ENCODE results near the gene TMEM181.
A peak's percentile ranks its signal among the peaks of the same experiment; 100 is the strongest.

Gene TMEM181

DNA sequence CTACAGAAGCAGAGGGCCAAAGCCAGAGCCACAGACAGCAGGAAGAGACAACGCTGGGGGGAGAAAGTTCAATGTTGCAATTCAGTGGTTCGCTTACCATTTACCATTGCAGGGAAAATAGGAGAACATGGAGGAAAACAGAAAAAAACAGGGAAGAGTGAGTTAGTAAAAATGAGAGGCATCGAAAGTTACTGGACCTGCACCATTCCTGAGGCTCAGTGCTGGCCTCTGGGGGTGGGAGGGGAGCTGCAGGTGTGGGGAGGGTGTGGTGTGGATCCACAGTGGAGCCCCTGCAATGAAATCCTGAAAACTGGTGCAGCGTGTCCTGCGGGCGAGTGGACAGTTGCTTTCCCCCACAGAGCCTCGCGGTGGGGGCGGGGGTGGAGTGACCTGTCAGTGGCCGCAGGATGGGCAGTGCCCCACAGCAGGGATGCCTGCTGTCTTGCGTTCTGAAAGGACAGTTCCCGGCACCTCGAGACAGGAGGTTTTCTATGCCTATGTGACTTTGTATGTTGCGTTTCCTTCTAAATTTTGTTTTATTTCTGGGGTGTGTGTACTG is 5.7 kb downstream of the TMEM181 start:
- DNase-seq, result no peak

DNA sequence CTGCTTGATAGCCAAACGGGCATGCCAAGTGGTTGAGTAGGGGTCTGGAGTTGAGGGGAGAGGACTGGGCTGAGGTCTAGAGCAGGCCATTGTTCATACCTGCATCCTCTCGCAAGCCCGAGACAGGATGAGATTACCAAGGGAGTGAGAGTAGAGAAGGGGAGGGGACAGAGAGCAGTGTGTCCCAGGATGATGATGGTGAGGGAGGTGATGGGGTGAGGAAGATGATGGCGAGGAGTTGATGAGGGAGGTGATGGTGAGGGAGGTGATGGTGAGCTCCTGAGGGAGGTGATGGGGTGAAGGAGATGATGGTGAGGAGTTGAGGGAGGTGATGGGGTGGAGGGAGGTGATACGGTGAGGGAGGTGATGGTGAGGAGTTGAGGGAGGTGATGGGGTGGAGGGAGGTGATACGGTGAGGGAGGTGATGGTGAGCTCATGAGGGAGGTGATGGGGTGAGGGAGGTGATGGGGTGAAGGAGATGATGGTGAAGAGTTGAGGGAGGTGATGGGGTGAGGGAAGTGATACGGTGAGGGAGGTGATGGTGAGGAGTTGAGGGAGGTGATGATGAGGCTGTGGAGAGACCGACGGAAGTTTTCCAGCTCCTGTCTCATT is 6.4 kb downstream of the TMEM181 start:
- no peak for DNase-seq

DNA sequence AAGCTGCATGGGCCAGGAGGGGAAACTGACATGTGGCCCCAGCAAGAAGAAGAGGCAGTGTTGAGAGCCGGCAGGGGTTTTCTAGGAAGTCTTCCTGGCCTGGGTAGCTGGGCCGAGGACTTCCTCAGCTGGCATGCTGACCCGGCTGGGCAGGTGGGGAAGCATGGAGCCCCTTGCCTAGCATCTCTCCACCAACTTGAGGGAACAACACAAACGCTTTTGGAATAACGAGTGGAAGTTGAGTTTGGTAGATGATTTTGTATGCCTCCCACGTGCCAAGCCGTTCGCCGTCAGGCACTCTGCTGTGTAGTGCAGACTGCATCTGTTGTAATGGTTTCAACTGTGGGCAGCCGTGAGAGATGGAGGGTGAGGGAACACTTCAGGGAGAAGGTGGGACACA is 7.3 kb downstream of the TMEM181 start:
- DNase-seq, result no peak

DNA sequence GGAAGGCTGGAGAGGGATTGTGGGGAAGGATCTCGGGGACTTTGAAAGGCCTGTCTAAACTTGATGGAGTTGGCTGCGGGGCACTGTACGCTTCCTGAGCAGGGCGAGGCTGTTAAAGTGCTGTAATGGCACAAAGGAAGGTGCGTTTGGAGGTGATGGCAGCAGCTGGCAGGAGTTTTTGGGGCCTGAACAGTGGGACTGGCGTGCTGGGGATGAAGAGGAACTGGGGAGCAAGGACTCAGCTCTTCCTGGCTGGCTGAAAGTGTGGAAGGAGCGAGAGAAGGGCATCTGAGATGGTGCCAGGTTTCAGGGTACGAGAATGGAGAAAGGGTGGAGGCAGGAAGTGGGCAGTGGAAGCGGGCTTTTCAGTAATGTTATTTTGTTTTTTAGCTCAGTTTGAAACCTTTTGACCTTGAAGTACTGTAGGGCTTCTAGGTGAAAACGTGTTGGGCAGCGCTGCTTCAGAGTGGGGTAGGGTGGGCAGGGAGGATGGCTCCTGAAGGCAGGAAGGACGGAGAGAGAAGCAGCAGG is 8.0 kb downstream of the TMEM181 start:
- DNase-seq, result no peak

DNA sequence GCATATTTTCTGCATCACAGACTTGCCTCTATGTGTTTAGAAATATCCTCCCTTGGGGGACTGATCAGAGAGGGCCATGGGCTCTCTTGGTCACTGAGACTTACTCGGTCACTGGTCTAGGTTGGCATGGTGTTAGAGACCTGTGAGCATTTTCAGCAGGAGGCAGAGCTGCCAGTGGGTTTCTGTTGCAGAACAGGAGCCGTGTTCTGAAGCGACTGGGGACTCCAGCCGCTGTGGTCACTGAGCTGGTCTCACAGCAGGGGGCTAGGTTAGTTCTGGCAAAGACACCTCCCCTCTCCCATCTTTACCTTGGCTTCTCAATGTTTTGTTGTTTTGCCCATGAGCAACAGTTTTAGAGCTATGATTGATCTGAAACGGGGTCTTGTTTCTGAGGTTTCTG is 8.7 kb downstream of the TMEM181 start:
- no peak for DNase-seq

DNA sequence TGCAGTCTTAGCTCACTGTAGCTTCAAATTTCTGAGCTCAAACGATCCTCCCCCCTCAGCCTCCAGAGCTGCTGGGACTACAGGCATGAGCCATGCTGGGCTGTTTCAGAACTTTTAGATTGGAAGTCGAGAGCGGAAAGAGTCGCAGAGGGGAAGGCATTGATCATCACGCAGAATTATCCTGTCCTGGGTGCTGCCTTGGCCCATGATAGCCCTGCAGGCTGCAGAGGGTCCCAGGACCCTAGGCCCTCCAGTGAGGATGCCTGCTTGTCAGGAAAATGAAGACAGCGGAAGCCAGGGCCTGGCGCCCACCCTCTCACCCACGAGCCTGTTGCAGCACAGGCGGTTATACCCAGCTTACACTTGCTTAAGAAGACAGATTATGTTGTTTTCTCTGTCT is 9.1 kb downstream of the TMEM181 start:
- no peak for DNase-seq

DNA sequence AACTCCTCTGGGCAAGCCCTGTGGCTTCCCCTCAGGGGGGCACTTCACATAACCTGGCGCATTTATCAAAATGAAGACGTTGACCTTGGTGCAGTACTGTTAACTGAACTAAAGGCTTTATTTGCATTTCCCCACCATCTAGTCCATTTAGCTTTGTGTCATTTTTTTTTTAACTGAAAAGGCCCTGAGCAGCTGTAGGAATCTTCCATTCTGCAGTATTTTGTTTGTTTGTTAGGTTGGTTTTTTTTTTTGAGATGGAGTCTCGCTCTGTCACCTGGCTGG is 10.7 kb downstream of the TMEM181 start:
- DNase-seq, result no peak

DNA sequence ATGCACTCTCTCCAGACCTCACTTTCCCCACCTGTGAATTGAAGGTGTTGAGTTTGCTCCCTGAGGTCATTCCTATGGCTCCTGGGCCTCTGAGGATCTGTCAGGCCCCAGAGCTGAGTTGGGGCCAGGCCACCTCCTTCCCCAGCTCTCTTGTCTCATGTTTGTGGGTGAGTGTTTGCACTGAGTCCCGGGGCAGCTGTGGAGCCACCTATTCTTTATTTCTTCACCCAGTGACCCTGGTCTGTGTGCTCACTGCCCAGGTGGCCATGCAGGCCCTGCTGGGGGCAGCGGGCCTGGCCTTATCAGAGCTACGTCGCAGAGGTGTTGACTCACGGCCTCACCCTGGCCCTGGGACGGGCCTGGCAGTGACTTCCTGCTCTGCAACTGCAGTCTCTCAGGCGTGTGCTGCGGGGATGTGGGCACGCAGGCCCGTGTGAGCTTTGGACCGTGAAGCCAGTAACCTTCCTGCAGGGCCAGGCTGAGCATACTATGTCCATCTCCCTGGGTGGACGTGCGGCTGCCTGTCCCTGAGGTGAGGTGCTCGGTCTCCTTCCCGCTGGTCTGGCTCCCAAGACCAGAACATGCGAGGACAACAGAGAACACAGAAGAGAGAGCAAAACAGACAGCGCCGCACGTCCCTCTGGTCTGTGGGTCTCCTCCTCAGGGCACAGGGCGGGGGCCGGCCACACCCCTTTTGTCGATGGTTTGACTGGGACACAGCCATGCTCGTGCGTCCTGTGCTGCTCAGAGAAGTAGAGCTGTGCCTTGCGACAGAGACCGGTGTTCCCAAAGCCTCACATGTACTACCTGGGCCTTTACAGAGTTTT is 12.1 kb downstream of the TMEM181 start:
- no peak for DNase-seq

DNA sequence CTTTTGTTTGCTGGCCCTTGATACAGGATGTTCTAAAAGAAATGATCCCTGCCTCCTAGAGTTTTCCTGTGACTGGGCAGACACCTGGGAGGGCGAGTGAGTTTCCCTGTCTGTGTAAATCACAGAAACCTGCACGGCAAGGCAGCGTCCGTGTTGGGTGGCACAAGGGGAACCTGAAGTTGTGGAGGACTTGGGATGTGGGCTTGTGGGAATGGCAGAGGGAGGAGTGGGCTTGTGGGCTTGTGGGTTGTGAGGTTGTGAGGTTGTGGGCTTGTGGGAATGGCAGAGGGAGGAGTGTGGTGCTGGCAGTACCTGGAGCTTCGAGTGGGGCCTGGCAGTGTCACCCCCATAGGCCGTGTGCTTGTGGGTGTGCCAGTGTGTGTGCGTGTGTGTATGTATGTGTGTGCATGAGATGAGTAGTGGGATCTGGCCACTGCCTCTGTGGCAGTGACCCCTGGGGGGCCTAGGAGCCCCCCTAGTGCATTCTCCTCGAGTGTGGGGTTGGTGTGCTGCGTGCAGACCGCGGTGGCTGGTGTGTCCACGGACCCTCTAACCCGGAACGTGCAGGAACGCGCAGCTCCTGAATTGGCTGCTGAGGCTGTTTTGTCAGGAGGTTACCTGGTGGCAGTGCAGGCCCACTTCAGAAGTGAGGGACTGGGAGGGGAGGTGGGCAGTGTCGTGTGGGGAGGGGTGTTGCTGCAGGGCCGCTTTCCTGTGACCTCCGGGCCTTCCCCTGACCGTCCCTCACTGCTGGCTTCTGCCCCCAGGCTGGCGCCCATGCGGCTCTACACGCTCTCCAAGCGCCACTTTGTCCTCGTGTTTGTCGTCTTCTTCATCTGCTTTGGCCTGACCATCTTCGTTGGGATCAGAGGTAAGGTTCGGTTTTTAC is 13.0 kb downstream of the TMEM181 start:
- DNase-seq, result no peak

DNA sequence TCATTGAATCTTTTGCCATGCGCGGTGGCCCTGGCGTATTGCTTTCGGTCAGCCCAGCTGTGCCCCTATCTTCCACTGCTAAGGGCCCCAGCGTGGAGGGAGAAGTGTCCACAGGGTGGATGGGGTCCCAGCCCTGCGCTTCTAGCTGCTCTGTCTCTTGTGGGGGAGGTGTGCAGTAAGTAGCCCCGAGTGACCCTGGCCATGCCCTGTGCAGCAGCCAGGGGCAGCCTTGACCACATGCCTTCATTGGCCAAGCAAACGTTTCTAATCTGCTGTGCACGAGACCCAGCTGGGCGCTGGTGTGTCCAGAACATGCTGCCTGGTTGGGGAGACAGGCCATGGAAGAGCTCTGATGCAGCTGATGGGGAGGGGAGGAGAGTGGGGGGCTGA is 13.6 kb downstream of the TMEM181 start:
- no peak for DNase-seq

DNA sequence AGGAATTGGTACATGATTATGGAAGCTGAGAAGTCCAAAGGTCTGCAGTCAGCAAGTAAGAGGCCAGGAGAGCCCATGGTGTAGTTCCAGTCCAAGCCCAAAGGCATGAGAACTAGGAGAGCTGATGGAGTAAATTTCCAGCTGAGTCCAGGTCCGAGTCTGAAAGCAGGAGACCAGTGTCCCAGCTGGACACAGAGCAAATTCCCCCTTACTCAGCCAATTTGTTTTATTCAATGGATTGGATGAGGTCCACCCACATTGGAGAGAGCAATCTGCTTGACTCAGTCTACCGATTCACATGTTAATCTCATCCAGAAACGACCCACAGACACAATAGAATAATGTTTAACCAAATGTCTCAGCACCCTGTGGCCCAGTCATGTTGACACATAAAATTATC is 14.9 kb downstream of the TMEM181 start:
- DNase-seq, result no peak

DNA sequence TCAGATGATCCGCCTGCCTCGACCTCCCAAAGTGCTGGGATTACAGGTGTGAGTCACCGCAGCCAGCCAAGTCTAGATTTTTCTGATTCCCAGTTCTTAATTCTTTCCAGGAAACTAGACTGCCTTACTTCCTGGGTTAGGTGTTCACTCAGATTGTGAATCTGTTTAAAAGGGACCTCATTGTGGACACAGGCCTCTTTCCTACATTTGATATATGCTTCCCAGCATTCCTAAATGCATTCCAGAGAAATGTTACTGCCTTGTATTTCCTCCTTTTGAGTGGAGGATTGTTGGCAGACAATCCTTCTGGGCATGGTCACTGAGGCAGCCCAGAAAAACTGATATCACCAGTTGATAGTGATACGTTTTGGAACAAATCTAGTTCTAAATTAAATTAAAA is 15.7 kb downstream of the TMEM181 start:
- no peak for DNase-seq

DNA sequence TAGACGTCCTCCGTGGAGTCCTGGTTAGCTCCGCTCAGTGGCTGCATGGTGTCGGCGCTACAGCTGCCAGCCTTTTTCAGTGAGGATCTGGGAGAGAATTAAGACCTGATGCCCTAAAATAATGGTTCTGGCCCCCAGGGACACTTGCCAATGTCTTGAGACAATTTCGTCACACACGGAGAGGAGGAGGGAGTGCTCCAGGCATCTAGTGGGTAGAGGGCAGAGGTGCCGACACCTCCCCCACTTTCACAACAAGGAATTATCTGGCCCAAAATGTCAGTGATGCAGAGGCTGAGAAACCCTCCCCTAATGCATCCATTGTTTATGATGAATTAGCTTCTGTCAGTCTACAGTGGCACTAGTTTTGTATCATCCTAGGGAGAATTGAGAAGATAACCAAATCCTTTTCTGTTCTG is 24.4 kb downstream of the TMEM181 start:
- no peak for DNase-seq

DNA sequence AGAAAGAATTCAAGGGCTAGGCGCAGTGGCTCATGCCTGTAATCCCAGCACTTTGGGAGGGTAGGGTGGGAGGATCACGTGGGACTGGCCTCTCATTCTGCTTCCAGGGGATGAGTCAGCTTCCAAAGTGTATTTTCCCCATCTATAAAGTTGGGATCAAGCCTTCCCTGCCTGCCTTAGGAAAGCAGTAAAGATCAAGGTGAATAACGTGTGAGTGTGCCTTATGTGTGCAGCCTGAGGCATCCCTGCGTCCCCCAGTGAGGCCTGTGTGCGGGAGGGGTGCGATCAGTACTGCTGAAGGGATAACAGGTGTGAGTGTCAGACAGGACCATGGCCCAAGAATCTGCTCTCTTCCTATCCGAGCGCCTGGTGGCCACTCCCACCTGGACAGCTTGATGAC is 26.8 kb downstream of the TMEM181 start:
- no peak for DNase-seq

DNA sequence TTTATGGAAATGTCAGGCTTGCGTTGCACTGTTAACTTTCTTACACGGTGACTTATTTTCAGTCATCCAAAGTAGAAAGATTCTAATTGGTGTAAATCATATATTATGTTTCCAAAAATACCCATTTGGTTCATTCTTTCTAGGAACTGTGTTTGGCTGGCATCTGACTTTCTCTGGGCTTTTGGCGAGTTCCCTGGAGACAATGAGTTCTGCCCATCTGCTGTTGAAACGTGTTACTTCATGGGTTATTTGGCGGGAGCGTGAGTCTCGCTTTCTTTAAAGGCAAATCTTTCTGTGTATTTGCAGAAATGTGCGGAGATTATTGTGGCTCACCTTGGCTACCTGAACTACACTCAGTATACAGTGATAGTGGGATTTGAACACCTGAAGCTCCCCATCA is 29.5 kb downstream of the TMEM181 start:
- no peak for DNase-seq

DNA sequence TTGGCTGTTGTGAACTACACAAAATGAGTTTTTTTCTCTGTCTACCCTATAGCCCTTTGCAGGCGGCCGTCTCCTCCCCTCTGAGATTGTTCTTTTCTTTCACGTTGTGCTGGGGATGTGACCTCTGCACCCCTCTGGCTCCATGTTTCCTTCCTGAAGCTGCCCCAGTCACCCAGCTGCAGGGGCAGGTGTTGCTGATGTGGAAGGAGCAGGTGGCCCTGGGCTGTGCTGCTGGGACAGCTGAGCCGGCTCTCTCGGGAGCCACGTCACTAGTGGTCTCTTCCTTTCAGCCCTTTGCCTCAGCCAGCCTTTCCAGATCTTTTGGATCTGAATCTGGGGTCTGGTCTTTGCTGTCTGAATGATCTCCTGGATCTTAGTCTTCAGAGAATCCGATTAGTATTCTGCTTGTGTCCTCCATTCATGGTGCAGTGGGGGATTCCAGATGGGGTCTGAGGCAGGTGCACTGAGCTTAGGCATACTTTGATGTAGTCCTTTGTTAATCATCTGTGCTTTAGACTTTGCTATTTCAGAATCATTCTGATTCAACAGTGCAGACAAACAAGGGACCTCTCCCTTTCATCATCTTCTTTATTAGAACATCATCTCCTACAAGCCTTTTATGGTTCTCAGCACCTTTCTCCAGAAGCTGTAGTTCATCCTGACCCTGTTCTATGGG is 31.4 kb downstream of the TMEM181 start:
- DNase-seq, result no peak

DNA sequence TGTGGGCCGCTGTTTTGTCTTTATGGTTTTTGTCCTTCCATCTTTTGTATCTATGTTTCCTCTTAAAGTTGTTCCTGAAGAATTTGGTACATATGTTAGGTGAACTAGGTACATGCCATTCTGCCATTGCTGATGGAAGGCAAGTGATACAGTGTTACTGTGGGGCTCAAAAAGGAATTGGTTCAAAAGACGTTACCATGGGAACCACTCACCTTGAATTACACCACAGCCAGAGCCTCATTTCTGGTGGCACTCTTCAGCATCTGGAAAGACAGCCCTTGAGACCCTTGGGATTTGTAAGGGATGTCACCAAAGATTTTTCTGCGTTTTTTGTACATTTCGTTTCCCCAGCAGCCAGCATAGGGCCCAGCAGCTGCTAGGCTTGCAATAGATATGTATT is 31.9 kb downstream of the TMEM181 start:
- no peak for DNase-seq

DNA sequence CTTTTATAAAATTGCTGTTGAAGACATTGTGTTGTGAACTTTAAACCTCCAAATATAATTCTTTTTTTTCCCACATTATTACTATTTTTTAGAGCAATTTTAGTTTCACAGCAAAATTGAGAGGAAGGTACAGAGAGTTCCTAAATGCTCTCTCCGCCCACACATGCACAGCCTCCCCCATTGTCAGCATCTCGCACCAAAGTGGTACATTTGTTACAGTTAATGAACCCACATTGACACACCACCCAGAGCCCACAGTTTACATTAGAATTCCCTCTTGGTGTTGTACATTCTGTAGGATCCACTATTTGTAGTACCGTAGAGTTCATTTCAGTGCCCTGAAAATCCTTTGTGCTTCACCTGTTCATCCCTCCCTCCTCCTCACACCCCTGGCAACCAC is 33.8 kb downstream of the TMEM181 start:
- DNase-seq, result no peak

DNA sequence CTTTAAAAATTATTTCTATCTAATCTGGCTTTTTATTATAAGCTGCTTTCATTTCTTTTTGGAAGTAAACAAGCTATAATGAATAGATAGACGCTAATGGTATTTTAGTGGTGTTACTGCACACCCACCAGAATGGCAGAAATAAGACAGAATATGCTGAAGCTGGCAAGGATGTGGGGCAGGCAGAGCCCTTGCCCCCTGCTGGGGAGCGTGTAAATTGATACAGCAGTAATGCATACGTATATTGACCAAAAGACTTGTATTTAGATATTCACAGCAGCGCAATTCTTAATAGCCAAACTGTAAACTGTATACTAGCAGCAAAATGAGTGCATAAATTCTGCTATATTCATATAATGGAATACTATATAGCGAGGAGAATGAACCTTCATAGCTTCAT is 35.3 kb downstream of the TMEM181 start:
- DNase-seq, result no peak

DNA sequence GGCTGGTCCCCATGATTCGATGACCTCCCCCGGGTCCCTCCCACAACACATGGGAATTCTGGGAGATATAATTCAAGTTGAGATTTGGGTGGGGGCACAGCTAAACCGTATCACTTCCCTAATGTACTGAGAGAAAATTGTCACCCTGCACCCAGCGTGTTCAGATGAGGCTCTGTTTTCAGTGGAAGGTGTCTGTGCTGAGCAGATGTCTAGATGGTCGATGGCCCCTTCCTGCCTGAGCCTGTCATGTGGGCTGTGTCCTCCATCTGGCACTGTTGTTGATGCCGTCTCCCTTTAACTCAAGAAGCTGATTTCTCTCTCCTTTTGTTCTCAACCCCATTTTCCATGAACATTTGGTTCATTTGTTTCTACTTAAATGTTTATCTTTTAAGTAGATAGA is 37.0 kb downstream of the TMEM181 start:
- peak; percentile 99 for DNase-seq

DNA sequence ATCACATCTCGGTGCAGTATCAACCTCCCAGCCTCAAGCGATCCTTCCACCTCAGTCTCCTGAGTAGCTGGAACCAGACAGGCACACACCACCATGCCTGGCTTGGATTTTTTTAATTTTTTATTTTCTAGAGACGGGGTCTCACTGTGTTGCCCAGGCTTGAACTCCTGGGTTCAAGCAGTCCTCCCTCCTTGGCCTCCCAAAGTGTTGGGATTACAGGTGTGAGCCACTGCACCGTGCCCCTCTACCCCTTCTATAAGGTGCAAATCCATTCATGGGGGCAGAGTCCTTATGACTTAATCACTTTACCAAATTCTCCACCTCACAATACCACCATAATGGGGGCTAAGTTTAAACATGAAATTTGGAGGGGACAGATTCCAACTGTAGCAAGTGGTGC is 37.7 kb downstream of the TMEM181 start:
- no peak for DNase-seq

DNA sequence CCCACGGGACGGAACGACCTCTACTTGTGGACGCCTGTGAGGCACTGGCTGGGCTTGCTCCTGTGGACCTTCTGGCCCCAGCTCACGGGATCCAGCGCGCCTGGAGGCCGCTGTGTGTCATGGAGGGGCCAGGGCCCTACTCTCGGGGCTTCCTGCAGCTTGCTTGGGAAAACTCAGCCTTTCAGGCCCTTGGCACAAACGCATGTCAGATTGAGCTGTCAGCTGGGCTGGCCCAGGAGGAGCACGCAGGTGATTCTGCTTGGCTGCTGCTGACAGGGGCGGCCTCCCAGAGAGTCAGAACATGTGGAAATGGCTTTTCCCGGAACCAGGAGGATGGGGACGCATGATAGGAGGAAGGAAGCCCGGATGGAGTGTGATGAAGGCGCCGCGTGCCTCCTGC is 39.7 kb downstream of the TMEM181 start:
- no peak for DNase-seq
